H1 (cell line): ENCODE data around the gene PLPP7. TPM values are rescaled to one million over a fixed set of nuclear protein-coding genes. Genes with fewer than 3 reads are reported as not detected.

ENCODE experiments used
- FOSL1 ChIP-seq: IDR thresholded peaks from 2 replicates; pipeline ENCODE4 v1.6.1; 2011; ENCODE audit warnings: mild to moderate bottlenecking, low read depth, low read length, moderate library complexity; ENCODE audit not compliant: insufficient read depth
- NANOG ChIP-seq: IDR thresholded peaks from 2 replicates; pipeline ENCODE4 v1.6.1; 2011; ENCODE audit warnings: low read length, low read depth, mild to moderate bottlenecking, inconsistent platforms; ENCODE audit not compliant: insufficient read depth, poor library complexity, severe bottlenecking
- RXRA ChIP-seq: IDR thresholded peaks from 2 replicates; pipeline ENCODE4 v1.6.1; 2011; ENCODE audit warnings: low read depth, mild to moderate bottlenecking, low read length, moderate library complexity; ENCODE audit not compliant: insufficient read depth
- TCF12 ChIP-seq: IDR thresholded peaks from 2 replicates; pipeline ENCODE4 v1.6.1; 2011; ENCODE audit warnings: low read depth, mild to moderate bottlenecking, low read length
- polyA plus RNA-seq, 7 experiments: library from polyadenylated mRNA; depleted of rRNA in 3 of 7; stranded (reverse) in 5 of 7; unstranded in 2 of 7; fragments of >200 nt in 5 of 7; fragments of 200-250 nt in 2 of 7; gene quantifications; 1 replicate in 5 of 7; 2 replicates in 1 of 7; 4 replicates in 1 of 7; pipeline versions ENCODE4 v1.2.1 to v1.2.3, GENCODE V29; 2011 to 2013; ENCODE audit warnings: missing spikeins in 2 of 7, mixed read lengths in 2 of 7
- total RNA-seq: library from RNA; stranded (reverse); fragmentation: NEBNext Ultra II Directional; extraction: Animal tissue kit (Norgen Biotek cat#: 25700); gene quantifications from 2 replicates; pipeline ENCODE4 v1.2.1, GENCODE V29; 2021
- TF ChIP-seq, protein P1 (sequence below): fragments of 300-600 bp; sonication (generic); IDR thresholded peaks from 2 replicates; pipeline ENCODE4 v1.7.1; 2012; ENCODE audit warnings: low read length, moderate library complexity, mild to moderate bottlenecking, inconsistent platforms; ENCODE audit not compliant: insufficient replicate concordance

Gene PLPP7
- total and polyA plus RNA-seq, 2 of the 8 experiments (the other 6 are each of a cell fraction or from before 2014, with no cell fraction given): 3.4 to 3.9 TPM

GRCh38 chr9:131255676-131256197 is 33.8 kb upstream of the PLPP7 start (continued):
- TF ChIP-seq, protein P1, sequence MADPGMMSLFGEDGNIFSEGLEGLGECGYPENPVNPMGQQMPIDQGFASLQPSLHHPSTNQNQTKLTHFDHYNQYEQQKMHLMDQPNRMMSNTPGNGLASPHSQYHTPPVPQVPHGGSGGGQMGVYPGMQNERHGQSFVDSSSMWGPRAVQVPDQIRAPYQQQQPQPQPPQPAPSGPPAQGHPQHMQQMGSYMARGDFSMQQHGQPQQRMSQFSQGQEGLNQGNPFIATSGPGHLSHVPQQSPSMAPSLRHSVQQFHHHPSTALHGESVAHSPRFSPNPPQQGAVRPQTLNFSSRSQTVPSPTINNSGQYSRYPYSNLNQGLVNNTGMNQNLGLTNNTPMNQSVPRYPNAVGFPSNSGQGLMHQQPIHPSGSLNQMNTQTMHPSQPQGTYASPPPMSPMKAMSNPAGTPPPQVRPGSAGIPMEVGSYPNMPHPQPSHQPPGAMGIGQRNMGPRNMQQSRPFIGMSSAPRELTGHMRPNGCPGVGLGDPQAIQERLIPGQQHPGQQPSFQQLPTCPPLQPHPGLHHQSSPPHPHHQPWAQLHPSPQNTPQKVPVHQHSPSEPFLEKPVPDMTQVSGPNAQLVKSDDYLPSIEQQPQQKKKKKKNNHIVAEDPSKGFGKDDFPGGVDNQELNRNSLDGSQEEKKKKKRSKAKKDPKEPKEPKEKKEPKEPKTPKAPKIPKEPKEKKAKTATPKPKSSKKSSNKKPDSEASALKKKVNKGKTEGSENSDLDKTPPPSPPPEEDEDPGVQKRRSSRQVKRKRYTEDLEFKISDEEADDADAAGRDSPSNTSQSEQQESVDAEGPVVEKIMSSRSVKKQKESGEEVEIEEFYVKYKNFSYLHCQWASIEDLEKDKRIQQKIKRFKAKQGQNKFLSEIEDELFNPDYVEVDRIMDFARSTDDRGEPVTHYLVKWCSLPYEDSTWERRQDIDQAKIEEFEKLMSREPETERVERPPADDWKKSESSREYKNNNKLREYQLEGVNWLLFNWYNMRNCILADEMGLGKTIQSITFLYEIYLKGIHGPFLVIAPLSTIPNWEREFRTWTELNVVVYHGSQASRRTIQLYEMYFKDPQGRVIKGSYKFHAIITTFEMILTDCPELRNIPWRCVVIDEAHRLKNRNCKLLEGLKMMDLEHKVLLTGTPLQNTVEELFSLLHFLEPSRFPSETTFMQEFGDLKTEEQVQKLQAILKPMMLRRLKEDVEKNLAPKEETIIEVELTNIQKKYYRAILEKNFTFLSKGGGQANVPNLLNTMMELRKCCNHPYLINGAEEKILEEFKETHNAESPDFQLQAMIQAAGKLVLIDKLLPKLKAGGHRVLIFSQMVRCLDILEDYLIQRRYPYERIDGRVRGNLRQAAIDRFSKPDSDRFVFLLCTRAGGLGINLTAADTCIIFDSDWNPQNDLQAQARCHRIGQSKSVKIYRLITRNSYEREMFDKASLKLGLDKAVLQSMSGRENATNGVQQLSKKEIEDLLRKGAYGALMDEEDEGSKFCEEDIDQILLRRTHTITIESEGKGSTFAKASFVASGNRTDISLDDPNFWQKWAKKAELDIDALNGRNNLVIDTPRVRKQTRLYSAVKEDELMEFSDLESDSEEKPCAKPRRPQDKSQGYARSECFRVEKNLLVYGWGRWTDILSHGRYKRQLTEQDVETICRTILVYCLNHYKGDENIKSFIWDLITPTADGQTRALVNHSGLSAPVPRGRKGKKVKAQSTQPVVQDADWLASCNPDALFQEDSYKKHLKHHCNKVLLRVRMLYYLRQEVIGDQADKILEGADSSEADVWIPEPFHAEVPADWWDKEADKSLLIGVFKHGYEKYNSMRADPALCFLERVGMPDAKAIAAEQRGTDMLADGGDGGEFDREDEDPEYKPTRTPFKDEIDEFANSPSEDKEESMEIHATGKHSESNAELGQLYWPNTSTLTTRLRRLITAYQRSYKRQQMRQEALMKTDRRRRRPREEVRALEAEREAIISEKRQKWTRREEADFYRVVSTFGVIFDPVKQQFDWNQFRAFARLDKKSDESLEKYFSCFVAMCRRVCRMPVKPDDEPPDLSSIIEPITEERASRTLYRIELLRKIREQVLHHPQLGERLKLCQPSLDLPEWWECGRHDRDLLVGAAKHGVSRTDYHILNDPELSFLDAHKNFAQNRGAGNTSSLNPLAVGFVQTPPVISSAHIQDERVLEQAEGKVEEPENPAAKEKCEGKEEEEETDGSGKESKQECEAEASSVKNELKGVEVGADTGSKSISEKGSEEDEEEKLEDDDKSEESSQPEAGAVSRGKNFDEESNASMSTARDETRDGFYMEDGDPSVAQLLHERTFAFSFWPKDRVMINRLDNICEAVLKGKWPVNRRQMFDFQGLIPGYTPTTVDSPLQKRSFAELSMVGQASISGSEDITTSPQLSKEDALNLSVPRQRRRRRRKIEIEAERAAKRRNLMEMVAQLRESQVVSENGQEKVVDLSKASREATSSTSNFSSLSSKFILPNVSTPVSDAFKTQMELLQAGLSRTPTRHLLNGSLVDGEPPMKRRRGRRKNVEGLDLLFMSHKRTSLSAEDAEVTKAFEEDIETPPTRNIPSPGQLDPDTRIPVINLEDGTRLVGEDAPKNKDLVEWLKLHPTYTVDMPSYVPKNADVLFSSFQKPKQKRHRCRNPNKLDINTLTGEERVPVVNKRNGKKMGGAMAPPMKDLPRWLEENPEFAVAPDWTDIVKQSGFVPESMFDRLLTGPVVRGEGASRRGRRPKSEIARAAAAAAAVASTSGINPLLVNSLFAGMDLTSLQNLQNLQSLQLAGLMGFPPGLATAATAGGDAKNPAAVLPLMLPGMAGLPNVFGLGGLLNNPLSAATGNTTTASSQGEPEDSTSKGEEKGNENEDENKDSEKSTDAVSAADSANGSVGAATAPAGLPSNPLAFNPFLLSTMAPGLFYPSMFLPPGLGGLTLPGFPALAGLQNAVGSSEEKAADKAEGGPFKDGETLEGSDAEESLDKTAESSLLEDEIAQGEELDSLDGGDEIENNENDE: no peak
- TF ChIP-seq RXRA (no peak), FOSL1 (no peak), TCF12 (no peak), NANOG (no peak)
